HG02852 (cell line): ENCODE results near the gene INPP5K.
A peak's percentile ranks its signal among the peaks of the same experiment; 100 is the strongest.
"Not testable (repeated sequence)": the region's sequence is repeated elsewhere in the genome, so short reads cannot be mapped to it uniquely, and the experiment has no call there.

ENCODE experiments used
- ATAC-seq: cut with Tn5 transposase; IDR thresholded peaks from one replicate; pipeline ENCODE4 v1.9.1; 2021; ENCODE audit warnings: mild to moderate bottlenecking, moderate library complexity; ENCODE audit not compliant: unreplicated experiment

Gene INPP5K

DNA sequence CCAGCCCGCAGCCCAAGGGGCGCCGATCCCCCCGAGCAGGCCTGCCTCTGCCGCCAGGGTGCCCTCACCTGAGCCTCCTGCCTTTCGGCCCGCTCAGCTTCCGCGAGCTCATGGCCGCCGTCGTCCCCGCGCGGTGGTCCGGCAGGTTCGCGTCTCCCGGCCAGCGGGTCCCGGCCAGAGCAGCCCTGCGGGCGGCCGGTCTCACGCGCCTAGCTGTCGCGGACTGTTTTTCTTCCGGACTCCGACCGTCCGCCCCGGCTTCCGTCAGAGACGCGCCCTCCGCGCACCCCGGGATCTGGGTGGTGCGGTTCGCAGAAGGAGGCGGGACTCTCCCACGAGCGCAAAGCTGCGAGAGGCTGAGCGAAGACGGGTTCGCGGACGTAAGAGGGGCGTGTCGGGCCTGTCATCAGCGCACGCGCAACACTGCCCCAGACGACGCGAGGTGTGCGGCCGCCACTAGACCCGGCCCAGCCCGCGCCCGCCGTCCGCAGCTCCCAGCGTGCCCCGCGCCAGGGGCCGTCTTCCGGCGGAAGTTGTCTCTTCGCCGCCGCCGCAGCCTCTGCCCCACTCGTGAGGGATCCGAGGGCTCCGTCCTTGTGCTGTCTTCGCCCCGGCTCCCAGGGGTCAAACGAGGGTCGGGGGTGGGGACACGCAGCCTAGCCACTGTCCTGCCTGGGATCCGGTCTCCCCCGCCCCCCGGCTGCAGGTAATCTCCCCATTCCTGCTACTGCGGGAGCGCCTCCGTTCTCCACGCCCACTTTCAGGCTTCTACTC, at the start of gene INPP5K:
TSS of gene INPP5K (minus strand) at position 225 of the 774 bp plus-strand sequence. CDS start at position 112, 113 bp downstream.
- peak; percentile 84 for ATAC-seq

DNA sequence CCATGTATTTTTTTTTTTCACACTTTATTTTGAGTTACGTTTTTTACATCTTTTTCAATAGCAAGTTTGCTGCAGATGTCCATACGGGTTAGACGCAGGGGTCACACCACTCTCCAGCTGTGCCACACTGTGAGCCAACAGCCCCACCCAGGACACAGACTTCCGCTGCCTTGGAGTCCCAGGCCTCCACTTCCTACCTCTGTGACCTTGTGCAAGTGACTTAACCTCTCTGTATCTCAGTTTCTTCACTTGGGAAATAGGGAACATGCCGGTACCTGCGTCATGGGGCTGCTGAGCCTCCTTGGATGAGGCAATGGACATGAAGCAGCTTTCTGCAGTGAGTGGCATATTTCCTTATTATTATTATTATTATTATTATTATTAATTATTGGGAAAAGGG, 49.5 kb upstream of the INPP5K start:
- ATAC-seq = no peak

DNA sequence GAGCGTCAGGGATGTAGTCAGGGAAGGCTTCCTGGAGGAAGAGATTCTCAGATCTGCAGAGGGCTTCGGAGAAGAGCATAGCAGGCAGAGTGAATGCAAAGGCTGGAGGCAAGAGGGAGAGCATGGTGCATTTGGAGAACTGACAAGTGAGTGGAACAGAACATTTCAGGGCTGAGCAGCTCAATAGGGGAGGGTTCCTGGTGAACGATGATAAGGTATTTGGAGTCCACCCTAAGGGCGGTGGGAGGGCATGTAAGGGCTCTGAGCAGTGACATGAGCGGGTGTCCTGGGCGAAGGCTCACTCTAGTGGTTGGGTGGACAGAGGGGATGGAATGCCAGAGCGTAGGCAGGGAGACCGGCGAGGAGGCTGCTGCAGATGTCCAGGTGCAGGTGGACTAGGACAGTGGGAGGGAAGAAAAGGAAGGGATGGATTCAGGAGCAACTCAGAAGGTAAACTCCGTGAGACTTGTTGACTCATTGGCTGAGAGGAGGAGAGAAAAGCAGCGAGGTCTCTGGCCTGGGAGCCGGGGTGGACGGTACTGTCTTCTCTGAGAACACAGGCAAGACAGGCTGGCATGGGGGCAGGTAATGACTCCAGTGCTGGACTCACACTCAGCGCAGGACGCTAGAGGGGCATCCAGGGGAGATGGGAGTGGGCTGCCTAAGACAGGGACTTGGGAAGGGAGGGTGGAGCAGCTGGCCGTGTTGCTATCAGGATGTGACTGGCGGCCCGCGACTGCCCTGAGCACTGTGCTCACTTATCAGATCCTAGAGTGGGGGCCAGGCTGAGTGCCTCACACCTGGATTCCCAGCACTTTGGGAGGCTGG, 47.6 kb upstream of the INPP5K start:
- ATAC-seq = no peak

DNA sequence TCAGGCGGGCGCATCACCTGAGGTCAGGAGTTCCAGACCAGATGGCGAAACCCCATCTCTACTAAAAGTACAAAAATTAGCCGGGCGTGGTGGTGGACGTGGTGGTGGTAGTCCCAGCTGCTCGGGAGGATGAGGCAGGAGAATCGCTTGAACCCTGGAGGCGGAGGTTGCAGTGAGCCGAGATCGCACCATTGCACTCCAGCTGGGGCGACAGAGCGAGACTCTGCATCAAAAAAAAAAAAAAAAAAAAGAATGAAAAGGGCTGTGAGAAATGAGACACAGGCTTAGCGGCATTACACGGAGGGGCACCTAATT, 47.0 kb upstream of the INPP5K start:
- not testable (repeated sequence) for ATAC-seq

DNA sequence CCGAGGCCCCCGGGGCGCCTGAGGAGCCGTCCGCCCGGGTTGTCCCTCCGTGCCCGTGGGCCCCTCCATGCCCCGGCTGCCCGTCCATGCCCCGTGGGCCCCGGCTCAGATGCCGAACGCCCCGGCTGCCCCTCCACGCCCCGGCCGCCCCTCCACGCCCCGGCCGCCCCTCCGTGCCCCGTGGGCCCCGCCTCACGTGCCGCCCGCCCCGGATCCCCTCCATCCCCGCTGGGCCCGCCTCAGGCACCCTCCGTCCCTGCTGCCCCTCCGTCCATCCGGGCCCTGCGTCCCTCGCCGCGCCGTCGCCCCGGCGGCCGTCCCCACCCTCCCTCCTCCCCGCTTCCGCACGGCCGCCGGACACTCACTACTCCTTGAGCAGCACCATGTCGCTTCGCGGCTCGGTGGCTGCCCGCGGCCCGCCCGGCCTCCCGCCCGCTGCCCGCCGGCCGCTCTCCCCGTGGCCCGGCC, 45.8 kb upstream of the INPP5K start:
- peak; percentile 42 for ATAC-seq

DNA sequence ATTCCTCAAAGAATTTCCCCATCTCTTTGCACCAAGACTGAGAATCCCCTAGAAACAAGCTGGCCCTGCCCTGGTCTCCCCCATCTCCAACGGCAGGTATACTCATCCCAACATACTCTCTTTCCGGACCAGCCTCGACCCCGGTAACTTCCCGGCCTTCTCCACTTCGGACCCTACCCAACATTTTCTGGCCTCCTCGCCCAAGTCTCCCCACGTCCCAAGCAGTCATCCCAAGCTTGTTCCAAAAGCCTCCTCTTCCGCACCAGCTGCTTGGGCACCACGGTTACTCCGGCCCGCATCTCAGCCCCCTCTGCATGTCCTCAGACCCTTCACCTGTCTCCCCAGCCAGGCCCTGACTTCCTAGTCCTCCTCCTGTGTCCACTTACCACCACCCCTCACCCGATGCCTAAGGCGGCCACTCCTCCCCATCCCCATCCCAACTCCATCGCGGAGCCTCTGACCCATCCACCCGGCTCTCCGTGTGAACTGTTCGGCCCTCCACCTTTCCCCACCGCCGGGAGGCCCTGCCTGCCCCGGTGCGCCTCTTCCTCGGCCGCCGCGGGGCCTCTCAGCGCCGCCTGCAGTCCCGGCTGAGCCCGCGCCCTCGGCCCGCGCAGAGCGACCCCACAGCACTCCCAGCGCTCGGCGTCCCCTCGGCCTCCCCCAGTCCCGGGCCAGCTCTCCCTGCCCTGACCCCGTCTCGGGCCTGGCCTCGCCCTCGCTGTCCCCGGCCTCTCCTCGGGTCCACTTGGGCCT, 45.2 kb upstream of the INPP5K start:
- ATAC-seq = peak; percentile 14

DNA sequence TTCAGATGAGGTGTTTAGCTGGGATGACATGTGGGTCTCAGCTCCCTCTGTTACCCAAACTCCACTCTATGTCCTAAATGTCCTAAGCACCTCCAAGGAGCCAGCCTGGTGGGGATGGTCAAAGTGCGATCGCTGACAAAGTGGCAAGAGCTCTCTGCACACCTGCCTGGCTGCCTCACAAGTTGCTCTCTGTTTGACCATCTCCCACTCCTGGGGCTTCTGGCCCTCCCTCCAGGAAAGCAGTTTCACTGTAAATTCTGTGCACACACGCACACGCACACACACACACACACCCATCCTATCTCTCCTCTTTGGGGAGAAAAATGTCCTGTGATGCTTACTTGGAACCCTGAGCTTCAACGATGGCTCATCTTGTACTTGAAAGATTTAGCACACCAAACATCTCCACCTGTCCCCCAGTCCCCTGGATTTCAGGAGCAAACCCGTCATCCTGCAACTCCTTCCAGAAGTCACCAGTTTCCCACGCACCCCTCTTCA, 44.5 kb upstream of the INPP5K start:
- no peak for ATAC-seq

DNA sequence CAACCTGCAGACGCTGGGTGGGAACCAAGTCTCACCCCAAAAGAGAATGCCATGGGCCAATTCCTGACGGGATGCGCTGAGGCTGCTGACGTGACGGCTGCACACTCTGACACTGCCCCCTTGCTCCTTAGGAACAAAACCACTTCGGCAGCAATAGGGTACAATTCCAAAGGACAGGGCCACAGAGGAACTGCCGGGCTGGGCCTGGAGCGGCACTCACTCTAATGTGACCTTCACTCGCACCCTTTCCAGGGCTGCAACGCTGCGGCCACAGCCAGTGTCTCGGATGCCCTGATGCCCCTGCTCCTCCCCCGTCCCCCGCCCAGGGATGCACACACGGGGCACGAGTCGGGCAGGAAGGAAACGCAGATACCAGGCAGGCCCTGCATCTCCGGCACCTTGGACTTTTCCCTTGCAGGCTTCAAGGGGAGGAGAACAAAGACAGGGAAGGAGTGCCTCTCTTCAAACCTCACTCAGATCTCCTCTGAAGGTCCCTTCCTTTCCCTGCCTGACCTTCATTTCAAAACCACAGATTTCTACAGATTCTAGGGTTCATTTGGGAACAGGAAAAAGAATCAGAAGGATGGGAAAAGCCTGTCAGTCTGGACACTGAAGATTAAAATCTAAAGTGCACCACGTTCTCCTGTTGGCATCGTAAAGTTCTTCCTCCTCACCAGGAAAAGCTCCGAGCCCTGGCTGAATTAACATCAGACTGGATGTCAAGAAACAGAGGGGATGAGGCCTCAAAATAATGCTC, 43.9 kb upstream of the INPP5K start:
- no peak for ATAC-seq

DNA sequence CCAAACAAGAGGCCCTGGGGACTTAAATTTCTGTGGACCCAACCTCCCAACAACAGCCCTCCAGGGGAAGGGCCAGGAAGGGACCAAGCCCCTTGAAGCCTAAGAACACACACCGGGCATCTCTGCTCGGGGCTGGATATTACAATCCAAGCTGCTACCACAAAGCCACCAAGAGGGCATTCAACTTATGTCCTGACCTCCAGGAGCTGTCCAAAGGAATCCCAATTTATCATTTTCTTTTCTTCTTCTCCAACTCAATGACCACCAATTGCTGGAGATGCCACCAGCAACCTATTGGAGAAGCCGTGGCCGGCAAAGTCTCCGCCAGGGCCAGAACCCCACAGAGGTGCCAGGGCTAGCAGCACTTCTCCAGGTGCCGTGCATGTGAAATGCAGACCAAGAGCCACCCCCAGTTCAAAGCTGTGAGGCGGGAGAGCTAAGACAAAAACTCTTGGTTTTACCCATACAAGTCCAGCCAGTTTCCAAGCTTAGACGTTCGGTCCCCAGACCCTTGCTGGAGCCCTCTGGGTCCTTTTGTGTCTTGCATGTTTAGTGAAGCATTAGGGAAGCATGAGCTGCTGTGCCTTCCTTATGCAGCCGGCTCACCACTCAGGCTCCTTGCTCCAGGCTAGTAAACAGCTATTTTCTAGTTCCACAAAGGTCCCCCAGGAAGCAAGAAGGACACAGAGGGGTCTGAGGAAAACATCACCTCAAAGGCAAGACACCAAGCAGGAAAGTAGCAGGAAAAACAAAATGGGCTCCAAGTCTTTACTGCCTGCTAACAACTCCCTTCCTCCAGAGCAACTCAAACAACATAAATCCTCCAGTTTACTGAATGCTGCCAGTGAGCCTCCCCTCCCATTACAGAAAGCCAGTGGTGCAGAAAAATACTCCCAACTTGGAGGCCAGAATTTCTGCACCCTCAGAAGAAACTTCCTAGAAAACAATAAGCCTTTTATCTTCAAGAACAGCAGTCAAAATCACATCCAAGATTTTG, 42.9 kb upstream of the INPP5K start:
- ATAC-seq = no peak

DNA sequence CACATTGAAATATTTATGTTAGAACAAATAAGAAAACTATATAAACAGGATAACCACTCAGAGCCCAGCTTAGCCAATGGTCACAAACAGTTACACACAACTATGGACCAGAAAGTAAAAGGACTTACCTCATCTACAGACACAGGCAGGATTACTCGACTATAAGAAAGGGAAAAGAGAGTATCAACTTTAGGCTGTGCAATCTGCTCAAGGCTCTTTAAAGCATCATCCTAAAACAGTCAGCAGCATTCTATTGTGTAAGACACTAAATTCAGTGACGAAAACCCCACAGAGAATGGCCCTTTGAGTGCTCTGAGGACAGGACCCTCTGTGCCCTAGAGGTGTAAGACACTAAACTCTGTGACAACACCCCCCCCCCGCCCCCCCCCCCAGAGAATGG, 42.0 kb upstream of the INPP5K start:
- ATAC-seq = no peak

DNA sequence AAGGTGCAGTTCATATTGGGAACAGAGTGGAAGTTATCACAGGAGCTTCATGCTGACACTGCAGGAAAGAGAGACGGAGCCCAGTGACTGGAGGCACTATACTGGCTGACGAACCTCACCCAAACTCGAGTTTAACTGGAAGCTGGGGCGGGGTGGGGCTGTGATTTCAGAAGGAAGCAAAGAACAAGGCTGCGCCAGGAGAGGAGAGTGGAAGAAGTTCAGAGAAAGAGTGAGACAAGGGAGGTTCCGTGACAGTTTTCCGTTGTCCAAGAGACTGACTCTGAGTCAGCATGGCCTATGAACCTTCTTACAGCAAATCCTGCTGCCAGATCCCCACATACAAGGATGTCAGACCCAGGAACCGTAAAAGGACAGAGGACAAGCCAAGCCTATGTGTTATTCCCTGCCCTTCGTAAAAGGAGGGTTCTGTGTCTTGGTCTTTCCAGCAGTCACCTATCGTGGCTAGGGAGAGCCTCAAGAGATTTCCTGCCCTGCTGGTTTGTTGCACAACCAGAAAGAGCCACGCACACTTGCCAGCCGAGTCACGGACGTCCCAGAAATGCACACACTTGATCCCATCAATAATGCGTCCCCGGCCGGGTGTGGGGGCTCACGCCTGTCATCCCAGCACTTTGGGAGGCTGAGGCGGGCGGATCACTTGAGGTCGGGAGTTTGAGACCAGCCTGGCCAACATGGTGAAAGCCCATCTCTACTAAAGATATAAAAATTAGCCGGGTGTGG, 41.1 kb upstream of the INPP5K start:
- ATAC-seq = no peak

DNA sequence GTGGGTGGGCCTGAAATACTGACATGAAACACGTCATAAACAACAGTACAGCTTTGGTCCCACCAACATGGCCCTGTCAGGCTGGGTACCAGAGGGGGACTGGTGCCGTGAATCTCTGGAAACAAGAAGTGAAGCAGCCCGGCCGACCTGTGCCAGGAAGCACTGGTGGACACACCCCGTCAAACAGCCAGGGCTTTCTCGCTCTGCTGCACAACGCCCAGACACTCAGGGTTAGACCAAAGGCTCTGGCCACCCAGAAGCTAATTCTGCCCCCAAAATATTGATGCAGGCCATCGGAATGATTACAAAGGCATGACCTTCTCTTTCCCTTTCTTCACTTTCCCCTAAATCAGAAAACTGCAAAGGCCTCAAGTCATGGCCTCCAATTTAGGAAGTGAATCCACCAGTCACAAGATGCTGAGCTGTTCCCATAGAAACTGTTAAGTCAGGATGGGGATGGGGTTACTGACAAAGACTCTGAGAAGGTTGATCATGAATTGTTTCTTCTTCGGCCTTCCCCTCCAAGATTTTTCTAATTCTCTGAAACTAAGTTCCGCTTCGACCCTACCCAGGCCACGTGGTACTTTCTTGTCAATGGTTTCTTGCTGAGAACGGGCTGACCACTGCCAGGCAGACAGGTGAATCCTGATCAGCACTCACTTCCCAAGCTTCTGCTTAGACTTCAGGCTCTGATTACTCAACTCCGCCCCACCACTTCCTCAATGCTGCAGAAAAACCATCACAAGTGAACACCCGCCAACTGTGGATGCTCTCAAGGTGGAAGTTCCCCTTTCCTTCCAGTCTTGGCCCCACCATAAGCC, 39.4 kb upstream of the INPP5K start:
- no peak for ATAC-seq

DNA sequence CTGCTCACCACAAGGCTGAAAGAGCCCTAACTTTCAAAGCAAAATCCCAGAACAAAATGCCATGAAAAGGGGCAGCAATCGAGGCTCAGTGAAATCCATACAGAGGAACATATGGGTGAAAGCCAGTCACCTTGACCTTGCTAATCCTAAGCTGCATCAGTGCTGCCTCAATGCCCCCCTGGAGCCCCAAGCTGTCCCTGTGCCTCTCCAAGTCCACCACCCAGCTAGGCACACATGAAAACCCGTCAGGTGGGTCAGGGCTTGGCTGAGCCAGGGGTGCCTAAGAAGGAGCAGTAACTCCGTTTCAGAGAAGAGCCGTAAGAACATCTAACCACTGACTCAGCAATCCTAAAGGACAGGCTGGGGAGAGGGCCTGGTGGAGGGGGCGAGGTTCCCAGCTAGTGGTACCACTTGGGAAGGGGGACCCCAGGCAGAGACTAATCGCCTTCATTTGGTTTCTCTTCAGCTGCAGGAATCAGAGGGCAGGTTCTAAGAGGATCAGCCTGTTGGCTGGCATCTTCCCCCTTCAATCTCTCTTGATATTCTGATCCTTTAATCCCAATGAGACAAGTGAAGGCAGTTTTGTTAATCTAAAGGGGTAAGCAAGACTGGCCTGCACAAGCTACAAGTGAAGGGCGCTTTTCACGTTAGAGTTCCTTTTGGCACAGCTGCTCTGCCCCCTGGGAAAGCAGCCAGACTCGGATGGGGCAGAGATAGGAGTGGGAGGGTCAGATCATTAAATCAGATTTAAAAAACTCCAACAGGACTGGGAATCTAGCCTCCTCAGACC, 38.5 kb upstream of the INPP5K start:
- ATAC-seq = no peak

DNA sequence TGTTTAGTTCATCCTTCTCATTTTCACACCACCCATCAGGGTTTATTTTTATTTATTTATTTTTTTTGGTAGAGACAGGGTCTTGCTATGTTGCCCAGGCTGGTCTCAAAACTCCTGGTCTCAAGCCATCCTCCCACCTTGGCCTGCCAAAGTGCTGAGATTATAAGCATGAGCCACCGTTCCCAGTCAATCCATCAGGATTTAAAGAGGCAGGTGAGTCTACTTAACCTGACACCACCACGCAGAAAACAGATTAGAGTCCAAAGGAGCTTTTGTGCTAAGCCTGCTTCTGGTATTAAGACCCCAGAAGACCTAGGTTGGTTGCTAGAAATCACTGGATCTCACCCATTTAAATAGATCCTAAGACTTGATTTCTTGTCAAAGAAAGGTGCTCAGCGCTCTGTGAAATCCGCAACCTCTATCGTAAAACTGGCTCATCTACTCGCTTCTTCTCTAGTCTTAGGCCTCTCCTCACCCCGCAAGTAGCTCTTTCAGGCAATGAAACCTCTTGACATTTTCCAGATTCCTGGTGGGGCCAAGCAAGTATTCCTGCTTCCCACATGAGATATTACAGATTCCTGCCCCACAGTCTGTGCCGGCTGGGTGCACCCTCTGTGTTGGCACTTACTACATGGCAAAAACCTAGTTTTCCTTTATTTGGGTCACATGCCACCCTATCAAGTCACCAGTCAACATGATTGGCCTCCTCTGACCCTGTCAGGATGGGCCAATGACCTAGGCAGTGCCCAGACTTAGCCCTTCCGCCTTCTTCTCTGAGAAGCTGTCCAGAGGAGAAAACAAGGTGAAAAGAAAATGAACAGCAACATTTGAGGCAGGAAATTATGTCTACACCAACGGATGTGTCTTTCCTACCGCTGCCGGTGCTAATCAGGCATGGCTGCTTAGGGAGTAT, 37.2 kb upstream of the INPP5K start:
- ATAC-seq = no peak

DNA sequence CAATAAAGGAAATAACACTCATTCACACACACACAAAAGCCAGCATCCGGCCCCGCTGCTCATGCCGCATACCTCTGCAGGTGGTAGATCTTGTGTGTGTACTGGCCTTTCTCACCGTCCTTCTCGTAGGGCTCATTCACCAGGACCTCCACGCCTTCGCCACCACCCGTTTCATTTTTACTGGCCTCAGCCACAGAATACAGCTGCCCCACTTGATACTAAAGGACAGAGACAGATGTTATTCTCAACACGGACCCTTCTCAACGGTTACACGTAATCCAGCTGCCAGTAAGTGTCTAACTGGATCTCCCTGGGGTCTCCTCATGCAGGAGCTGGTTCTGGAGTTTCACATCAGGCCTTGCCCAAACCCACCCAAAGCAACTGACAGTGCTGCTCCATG, 36.5 kb upstream of the INPP5K start:
- no peak for ATAC-seq

DNA sequence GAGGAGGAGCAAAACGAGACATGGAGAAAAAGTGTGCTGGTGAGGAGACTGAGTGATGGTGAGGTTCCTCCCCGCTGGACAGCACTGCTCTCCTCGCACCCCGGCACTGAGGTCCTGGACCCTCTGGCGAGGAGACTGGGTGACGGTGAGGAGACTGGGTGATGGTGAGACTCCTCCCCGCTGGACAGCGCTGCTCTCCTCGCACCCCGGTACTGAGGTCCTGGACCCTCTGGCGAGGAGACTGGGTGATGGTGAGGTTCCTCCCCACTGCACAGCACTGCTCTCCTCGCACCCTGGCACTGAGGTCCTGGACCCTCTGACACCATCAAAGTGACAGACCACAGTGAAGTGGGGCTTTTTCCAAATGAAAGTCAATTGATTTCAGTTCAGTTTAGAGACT, 35.3 kb upstream of the INPP5K start:
- ATAC-seq = no peak
